Measurements from ENCODE around the gene ADM. TPM values are rescaled to one million over a fixed set of nuclear protein-coding genes. Genes with fewer than 3 reads are reported as not detected.

ADM gene
- total and polyA plus RNA-seq, 9 donors: 8.6 to 23.6 (median 15.1) TPM

DNA sequence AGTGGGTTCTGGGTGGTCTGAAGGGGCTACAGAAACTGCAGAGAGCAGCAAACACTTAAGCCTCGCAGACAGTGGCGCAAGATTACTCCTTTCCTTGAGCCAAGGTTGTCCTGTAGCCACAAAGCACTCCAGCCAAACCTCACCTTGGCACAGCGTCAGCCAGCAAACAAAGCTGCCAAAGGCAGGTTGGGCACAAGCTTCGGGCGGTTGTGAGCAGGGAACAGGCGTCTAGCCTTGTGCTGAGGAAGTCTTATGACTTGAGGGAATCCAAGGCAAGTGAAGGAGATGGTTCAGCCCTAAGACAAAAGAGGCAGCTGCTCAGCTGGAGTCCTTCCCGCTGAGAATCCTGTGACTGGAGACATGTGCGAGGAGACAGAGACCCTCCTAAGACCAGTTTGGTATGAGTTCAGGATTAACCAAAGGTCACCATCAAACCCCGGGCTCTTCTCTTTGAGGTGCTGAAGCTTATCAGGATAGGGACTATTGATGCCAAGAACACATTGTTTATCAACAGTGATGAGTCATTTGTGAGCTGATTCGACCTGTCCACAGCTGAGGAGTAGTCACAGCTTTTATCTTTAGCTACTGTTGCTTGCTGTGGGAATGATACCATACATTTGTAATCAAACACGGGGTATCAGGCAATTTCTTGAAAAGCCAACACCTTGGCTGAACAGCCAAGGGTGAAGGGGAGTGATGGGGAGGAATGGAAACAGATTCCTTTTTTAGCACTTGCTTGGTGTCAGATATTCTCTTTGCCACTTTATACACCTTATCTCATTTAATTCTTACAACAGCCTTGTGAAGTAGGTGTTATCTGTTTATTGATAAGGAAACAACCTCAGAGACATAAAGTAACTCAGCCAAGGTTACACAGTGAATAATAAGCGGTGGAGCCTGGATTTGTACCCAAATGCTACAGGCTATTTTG lies 4.6 kb downstream of the ADM start:
- no peak overlapping the region for H3K27ac ChIP-seq (ENCODE audit: low read length)
- no peak overlapping the region for H3K4me3 ChIP-seq (ENCODE audit: low read length)
- peak; percentile 54 for DNase-seq
- peaks cover 54% of the 10 kb centered on the region for H3K27me3 ChIP-seq (ENCODE audit: control insufficient read depth, insufficient read depth, low read length)
- WGBS (ENCODE audit: insufficient coverage): 64% methylated on average over 6 of the region's 12 CpGs
- peaks cover 34% of the 10 kb centered on the region for H3K4me1 ChIP-seq (ENCODE audit: control insufficient read depth, insufficient read depth, low read length)
- H3K36me3 ChIP-seq (ENCODE audit: control insufficient read depth, insufficient read depth, low read length): no peaks in the 10 kb centered on the region
- no peaks in the 10 kb centered on the region for H3K9me3 ChIP-seq (replicated peaks; ENCODE audit: control insufficient read depth, low read depth, low read length)

- Histone ChIP-seq H3K27ac (ENCODE audit: low read length) (no peak overlapping the region), H3K9me3 (replicated peaks; ENCODE audit: control insufficient read depth, low read depth, low read length) (no peaks in the 10 kb centered on the region), H3K4me1 (ENCODE audit: control insufficient read depth, insufficient read depth, low read length) (peaks cover 30% of the 10 kb centered on the region), H3K4me3 (ENCODE audit: low read length) (no peak overlapping the region), H3K27me3 (ENCODE audit: control insufficient read depth, insufficient read depth, low read length) (peaks cover 47% of the 10 kb centered on the region), H3K36me3 (ENCODE audit: control insufficient read depth, insufficient read depth, low read length) (no peaks in the 10 kb centered on the region)
- WGBS (ENCODE audit: insufficient coverage): no CpG with 5 or more reads among the region's 3 CpGs
- peak; percentile 88 for DNase-seq
These were observed 5.5 kb downstream of the ADM start for GRCh38 chr11:10310301-10310841.

DNA sequence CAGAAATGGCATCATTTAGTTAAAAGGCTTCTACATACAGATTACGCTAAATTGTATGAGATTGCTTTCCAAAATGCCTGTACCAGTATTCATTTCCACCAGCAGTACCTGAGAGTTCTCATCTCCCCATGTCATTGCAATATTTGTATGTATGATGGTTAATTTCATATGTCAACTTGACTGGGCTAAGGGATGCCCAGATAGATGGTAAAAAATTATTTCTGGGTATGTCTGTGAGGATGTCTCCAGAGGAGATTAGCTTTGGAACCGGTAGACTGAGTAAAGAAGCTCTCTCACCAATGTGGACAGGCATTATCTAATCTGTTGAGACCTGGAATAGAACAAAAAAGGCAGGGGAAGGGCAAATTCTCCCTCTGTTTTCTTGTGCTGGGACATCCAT lies 6.9 kb downstream of the ADM start:
- no peak for DNase-seq
- Histone ChIP-seq H3K9me3 (replicated peaks; ENCODE audit: control insufficient read depth, low read depth, low read length) (no peaks in the 10 kb centered on the region), H3K4me1 (ENCODE audit: control insufficient read depth, insufficient read depth, low read length) (peaks cover 19% of the 10 kb centered on the region), H3K36me3 (ENCODE audit: control insufficient read depth, insufficient read depth, low read length) (no peaks in the 10 kb centered on the region), H3K4me3 (ENCODE audit: low read length) (no peak overlapping the region), H3K27ac (ENCODE audit: low read length) (no peak overlapping the region), H3K27me3 (ENCODE audit: control insufficient read depth, insufficient read depth, low read length) (peaks cover 33% of the 10 kb centered on the region)
- WGBS (ENCODE audit: insufficient coverage): no CpG with 5 or more reads among the region's 2 CpGs

DNA sequence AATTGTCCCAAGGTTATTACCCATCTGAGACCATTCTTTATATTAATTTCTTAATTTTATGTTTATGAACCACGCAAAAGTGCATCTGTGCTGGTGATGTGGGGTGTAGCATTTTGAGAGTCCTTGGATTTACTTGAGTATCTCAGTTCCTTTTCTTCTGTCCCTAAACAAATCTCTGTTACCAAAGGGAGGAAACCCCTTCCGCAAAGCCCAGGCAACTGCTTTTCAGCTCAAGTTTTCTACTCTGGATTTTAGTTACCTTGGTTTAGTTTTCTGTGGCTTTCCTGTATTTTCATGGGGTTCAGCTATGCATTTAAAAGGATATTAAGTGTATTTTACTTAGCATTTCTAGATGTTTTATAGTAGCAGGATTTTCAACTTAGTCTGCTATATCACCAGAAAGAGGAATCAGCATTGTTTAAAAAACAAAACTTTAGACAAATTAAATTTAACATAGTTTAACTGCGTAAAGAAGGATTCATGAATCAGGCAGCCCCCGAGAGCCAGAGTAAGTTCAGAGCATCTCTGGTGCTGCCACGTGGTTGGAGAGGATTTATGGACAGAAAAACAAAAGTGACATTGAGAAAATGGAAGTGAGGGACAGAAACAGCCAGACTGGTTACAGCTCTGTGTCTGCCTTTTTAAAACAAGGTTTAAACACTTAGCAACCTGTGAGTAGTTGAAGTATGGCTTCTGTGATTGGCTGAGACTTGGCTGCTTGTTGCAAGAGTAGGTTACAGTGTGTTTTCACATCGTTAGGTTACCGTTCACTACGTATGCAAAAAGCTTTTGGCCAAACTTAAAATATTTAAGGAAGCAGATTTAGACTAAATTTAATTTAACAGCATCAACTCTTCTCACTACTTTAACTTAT lies 9.6 kb downstream of the ADM start:
- no peak overlapping the region for H3K4me3 ChIP-seq (ENCODE audit: low read length)
- H3K9me3 ChIP-seq (replicated peaks; ENCODE audit: control insufficient read depth, low read depth, low read length): no peaks in the 10 kb centered on the region
- 25% methylated on average over 1 of the region's 8 CpGs for WGBS (ENCODE audit: insufficient coverage)
- peaks cover 16% of the 10 kb centered on the region for H3K4me1 ChIP-seq (ENCODE audit: control insufficient read depth, insufficient read depth, low read length)
- peak; percentile 74 for DNase-seq
- H3K36me3 ChIP-seq (ENCODE audit: control insufficient read depth, insufficient read depth, low read length): no peaks in the 10 kb centered on the region
- peaks cover 7% of the 10 kb centered on the region for H3K27me3 ChIP-seq (ENCODE audit: control insufficient read depth, insufficient read depth, low read length)
- H3K27ac ChIP-seq (ENCODE audit: low read length): no peak overlapping the region

- H3K36me3 ChIP-seq (ENCODE audit: control insufficient read depth, insufficient read depth, low read length): no peaks in the 10 kb centered on the region
- no peak for DNase-seq
- no peak overlapping the region for H3K4me3 ChIP-seq (ENCODE audit: low read length)
- H3K27me3 ChIP-seq (ENCODE audit: control insufficient read depth, insufficient read depth, low read length): peaks cover 7% of the 10 kb centered on the region
- H3K27ac ChIP-seq (ENCODE audit: low read length): no peak overlapping the region
- WGBS (ENCODE audit: insufficient coverage): 100% methylated on average over 2 of the region's 6 CpGs
- no peaks in the 10 kb centered on the region for H3K9me3 ChIP-seq (replicated peaks; ENCODE audit: control insufficient read depth, low read depth, low read length)
- H3K4me1 ChIP-seq (ENCODE audit: control insufficient read depth, insufficient read depth, low read length): peaks cover 16% of the 10 kb centered on the region
These were observed 10.2 kb downstream of the ADM start for GRCh38 chr11:10315083-10315482.

DNA sequence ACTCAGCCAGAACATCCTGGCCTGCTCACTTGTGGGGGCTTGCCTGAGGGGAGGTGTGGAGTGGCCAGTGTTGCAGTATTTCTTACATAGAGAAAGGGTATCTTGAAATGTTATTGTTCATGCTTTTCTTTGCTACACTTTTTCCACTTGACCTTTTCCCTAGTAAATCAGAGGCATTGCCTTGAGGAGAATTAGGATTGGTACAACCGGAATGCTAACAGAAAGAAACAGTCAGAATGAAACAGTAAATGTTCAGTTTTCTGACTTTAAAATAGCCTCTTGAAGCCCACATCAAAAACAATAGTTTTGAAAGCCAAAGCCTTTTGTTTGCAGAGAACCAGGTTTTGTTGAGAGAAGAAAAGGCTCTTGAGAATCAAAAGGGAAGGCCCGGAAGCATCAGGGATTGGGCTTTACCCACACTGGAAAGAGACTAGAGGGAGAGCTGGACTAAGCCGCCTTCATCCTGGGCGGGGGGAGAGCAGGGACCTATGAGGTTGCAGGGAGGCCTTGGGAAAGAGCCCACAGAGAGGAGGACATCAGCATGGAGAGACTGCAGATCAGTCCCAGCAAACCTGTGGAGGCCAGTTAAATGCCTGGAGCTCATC lies 12.4 kb downstream of the ADM start:
- 83% methylated on average over 3 of the region's 4 CpGs for WGBS (ENCODE audit: insufficient coverage)
- Histone ChIP-seq H3K27ac (ENCODE audit: low read length) (no peak overlapping the region), H3K27me3 (ENCODE audit: control insufficient read depth, insufficient read depth, low read length) (peaks cover 4% of the 10 kb centered on the region)

DNA sequence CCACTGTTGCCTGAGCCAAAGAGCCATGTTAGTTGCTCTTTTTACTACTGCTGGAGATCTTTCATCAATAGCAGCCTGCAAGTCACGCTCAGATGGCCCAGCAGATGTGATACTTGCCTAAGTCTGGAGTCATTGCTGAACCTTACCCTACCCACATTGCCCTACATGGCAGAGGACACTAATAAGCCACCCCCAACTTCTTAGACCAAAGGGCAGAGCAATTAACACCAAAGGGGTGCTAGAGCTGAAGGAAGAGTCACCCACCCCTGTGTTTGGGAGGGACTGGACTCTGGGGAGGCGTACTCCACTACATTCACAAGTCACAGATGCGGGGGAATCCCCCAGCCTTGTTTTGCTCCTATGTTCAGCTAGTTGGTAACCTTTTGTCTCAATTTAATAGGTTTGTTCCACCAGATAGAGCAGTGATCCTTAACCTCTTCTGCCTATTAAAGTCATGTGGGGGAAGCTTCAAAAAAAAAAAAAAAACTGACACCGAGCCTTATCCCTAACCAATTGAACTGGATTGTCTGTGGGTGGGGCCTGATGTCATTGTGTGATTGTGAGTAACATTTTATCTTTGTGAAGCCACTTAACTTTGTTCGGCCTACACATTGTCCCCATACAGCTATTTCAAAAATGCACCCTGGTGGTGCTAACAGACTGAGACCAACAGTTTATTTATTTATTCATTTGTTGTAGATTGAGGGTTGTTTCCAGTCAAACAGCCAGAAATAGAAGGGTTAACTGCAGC lies 13.1 kb downstream of the ADM start:
- no peaks in the 10 kb centered on the region for H3K36me3 ChIP-seq (ENCODE audit: control insufficient read depth, insufficient read depth, low read length)
- H3K4me1 ChIP-seq (ENCODE audit: control insufficient read depth, insufficient read depth, low read length): peaks cover 23% of the 10 kb centered on the region
- WGBS (ENCODE audit: insufficient coverage): 100% methylated on average over 1 of the region's 5 CpGs
- peaks cover 4% of the 10 kb centered on the region for H3K27me3 ChIP-seq (ENCODE audit: control insufficient read depth, insufficient read depth, low read length)
- DNase-seq: no peak
- no peak overlapping the region for H3K4me3 ChIP-seq (ENCODE audit: low read length)
- no peak overlapping the region for H3K27ac ChIP-seq (ENCODE audit: low read length)
- H3K9me3 ChIP-seq (replicated peaks; ENCODE audit: control insufficient read depth, low read depth, low read length): no peaks in the 10 kb centered on the region

More for the DNA sequence above, 12.4 kb downstream of the ADM start:
- Histone ChIP-seq H3K9me3 (replicated peaks; ENCODE audit: control insufficient read depth, low read depth, low read length) (no peaks in the 10 kb centered on the region), H3K4me3 (ENCODE audit: low read length) (no peak overlapping the region), H3K36me3 (ENCODE audit: control insufficient read depth, insufficient read depth, low read length) (no peaks in the 10 kb centered on the region), H3K4me1 (ENCODE audit: control insufficient read depth, insufficient read depth, low read length) (peaks cover 17% of the 10 kb centered on the region)
- DNase-seq: no peak

DNA sequence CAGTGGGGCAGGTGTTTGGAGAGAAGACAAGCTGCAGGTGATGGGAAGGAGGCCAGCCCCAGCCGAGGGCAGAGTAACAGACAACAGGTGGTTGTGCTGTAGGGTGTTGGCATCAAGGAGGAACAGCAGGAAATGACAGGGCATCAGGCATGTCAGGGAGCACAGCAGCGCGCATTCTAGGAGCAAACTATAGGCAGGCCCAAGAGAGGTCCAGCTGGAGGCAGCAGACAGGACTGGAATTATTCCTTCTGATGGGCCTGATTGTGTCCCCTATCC lies 13.6 kb downstream of the ADM start:
- Histone ChIP-seq H3K4me1 (ENCODE audit: control insufficient read depth, insufficient read depth, low read length) (peaks cover 23% of the 10 kb centered on the region), H3K4me3 (ENCODE audit: low read length) (no peak overlapping the region), H3K27me3 (ENCODE audit: control insufficient read depth, insufficient read depth, low read length) (peaks cover 2% of the 10 kb centered on the region), H3K36me3 (ENCODE audit: control insufficient read depth, insufficient read depth, low read length) (no peaks in the 10 kb centered on the region), H3K9me3 (replicated peaks; ENCODE audit: control insufficient read depth, low read depth, low read length) (no peaks in the 10 kb centered on the region), H3K27ac (ENCODE audit: low read length) (no peak overlapping the region)
- WGBS (ENCODE audit: insufficient coverage): 55% methylated on average over 1 of the region's 3 CpGs
- peak; percentile 59 for DNase-seq

GRCh38 chr11:10319702-10320558 lies 15.1 kb downstream of the ADM start:
- Histone ChIP-seq H3K27me3 (ENCODE audit: control insufficient read depth, insufficient read depth, low read length) (peaks cover 2% of the 10 kb centered on the region), H3K27ac (ENCODE audit: low read length) (peak overlapping the region; percentile 43), H3K36me3 (ENCODE audit: control insufficient read depth, insufficient read depth, low read length) (no peaks in the 10 kb centered on the region), H3K9me3 (replicated peaks; ENCODE audit: control insufficient read depth, low read depth, low read length) (no peaks in the 10 kb centered on the region), H3K4me1 (ENCODE audit: control insufficient read depth, insufficient read depth, low read length) (peaks cover 24% of the 10 kb centered on the region), H3K4me3 (ENCODE audit: low read length) (no peak overlapping the region)
- WGBS (ENCODE audit: insufficient coverage): 63% methylated on average over 4 of the region's 6 CpGs
- DNase-seq: no peak
